ENCODE results near the gene RTL5.

Gene RTL5

GRCh38 chrX:72079607-72080006 lies 52.1 kb downstream of the RTL5 start:
- Histone ChIP-seq H3K27ac (replicated peaks) (peak overlapping the region; percentile 41; the same call in 1 of the 2 replicates), H3K27me3 (ENCODE audit: insufficient read depth, poor library complexity, severe bottlenecking) (no peaks in the 10 kb centered on the region), H3K4me3 (replicated peaks; ENCODE audit: insufficient read depth, low read length) (no peak overlapping the region)
- DNase-seq (ENCODE audit: low read depth in 1 of 2, low spot score in 1 of 2): no peak
- TF ChIP-seq SPI1 (IDR thresholded peaks at IDR 0.05; ENCODE audit: borderline replicate concordance, low read depth) (no peak), REST (IDR thresholded peaks at IDR 0.05; ENCODE audit: insufficient replicate concordance, low read depth) (no peak), CTCF (IDR thresholded peaks at IDR 0.05; ENCODE audit: insufficient read depth, low read length) (no peak), GABPA (IDR thresholded peaks at IDR 0.05; ENCODE audit: low read depth) (no peak), POLR2AphosphoS5 (IDR thresholded peaks at IDR 0.05; ENCODE audit: low read depth) (no peak)

- Histone ChIP-seq H3K27me3 (ENCODE audit: insufficient read depth, poor library complexity, severe bottlenecking) (no peaks in the 10 kb centered on the region), H3K4me3 (replicated peaks; ENCODE audit: insufficient read depth, low read length) (no peak overlapping the region), H3K27ac (replicated peaks) (no peak overlapping the region)
- TF ChIP-seq GABPA (IDR thresholded peaks at IDR 0.05; ENCODE audit: low read depth) (no peak), POLR2AphosphoS5 (IDR thresholded peaks at IDR 0.05; ENCODE audit: low read depth) (no peak), SPI1 (IDR thresholded peaks at IDR 0.05; ENCODE audit: borderline replicate concordance, low read depth) (no peak), REST (IDR thresholded peaks at IDR 0.05; ENCODE audit: insufficient replicate concordance, low read depth) (no peak), CTCF (IDR thresholded peaks at IDR 0.05; ENCODE audit: insufficient read depth, low read length) (no peak)
- no peak for DNase-seq (ENCODE audit: low read depth in 1 of 2, low spot score in 1 of 2)
Observed at GRCh38 chrX:72078411-72078810, 53.3 kb downstream of the RTL5 start.

Measured in HL-60 (cell line).